ENCODE measurements around the gene VAMP4.

VAMP4 gene, protein sequence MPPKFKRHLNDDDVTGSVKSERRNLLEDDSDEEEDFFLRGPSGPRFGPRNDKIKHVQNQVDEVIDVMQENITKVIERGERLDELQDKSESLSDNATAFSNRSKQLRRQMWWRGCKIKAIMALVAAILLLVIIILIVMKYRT

DNA sequence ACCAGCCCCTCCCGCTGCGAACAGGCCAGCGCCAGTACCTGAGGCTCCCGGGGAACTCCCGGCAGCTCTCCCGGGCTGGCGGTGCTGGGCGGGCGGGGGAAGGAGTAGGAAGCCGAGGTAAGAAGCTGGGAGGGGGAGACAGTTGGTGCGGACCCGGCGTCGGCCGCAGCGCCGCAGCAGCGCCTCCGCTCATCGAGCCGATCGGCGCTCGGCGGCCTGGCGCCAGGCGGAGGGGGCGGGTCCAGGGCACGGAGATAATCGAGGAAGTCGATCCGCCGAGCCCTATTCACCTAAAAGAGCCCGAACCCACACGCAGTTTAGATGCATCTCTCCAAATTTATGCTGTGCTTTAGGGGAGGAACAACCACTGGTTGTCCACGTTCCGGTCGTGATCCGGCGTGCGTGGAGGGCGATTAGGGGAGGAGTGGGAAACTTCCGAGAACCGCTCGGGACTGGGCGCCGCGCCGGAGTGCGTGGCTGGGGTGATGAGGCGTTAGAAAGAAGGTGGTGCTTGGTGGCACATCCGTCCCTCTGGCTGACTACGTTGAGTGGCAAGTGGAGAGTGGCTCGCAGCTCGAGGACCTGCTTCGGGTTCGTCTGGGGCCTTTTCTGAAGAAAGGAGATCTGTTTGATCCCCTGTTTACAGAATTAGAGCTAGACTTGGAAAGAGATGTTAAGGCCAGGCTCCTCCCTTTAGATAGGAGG, at the start of gene VAMP4:
VAMP4 (minus strand) TSS at position 194 of the 705 bp plus-strand sequence. CDS start 3,651 bp downstream, outside the sequence.
- Histone ChIP-seq H3K9ac (ENCODE audit: low read length) (peak within 1 kb of the TSS; percentile 81), H3K9me3 (ENCODE audit: control insufficient read depth, low read depth, low read length) (no peaks in the 10 kb centered on the region), H3K27me3 (ENCODE audit: control insufficient read depth, insufficient read depth, low read length) (no peaks in the 10 kb centered on the region), H3K4me1 (ENCODE audit: control insufficient read depth, low read depth, low read length) (peaks cover 15% of the 10 kb centered on the region), H3K4me3 (ENCODE audit: low read length) (peak within 1 kb of the TSS; percentile 83), H3K36me3 (ENCODE audit: control insufficient read depth, low read depth, low read length) (no peaks in the 10 kb centered on the region), H3K27ac (ENCODE audit: low read length) (peak within 1 kb of the TSS; percentile 14)

DNA sequence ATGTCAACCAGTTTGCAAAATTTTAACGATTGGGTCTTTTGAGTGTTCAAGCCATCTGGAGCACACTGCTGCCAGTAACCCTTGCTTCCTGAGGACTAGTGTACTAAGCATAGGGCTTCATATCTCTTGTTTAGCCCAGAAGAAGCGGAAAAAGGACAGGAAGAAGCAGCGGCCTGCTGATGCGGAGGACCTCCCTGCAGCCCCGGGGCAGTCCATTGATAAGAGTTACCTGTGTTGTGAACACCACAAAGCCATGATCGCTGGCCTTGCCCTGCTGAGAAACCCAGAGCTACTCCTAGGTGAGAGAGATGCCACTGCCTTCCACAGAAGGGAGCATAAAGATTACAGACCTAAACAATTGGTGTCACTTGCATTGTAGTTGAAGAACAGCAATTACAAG, 48.5 kb upstream of the VAMP4 start:
- no peaks in the 10 kb centered on the region for H3K9me3 ChIP-seq (ENCODE audit: control insufficient read depth, low read depth, low read length)
- no peaks in the 10 kb centered on the region for H3K4me1 ChIP-seq (ENCODE audit: control insufficient read depth, low read depth, low read length)
- H3K9ac ChIP-seq (ENCODE audit: low read length), result no peak overlapping the region
- H3K4me3 ChIP-seq (ENCODE audit: low read length), result no peak overlapping the region
- no peak overlapping the region for H3K27ac ChIP-seq (ENCODE audit: low read length)
- no peaks in the 10 kb centered on the region for H3K27me3 ChIP-seq (ENCODE audit: control insufficient read depth, insufficient read depth, low read length)
- peaks cover 97% of the 10 kb centered on the region for H3K36me3 ChIP-seq (ENCODE audit: control insufficient read depth, low read depth, low read length)

DNA sequence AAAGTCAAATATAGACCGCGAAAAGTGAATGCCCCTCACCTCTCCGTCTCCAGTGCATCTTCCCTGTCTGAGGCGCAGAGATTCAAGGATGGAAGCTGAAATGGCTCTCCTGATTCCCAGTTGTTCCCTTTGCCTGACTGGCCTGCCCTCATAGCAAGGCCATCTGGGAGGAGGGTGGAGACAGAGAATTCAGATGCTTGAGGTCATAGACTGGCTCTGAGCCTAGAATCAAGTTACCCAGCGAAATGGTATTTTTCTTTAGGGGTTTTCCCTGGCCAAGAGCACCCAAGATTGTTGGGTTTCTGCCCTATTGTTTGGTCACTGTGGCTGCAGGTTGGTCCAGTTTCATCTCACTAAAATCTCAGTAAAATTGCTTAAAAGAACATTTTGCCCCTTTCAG, 46.8 kb upstream of the VAMP4 start:
- Histone ChIP-seq H3K9me3 (ENCODE audit: control insufficient read depth, low read depth, low read length) (no peaks in the 10 kb centered on the region), H3K36me3 (ENCODE audit: control insufficient read depth, low read depth, low read length) (peaks cover 96% of the 10 kb centered on the region), H3K4me3 (ENCODE audit: low read length) (no peak overlapping the region), H3K27me3 (ENCODE audit: control insufficient read depth, insufficient read depth, low read length) (no peaks in the 10 kb centered on the region), H3K4me1 (ENCODE audit: control insufficient read depth, low read depth, low read length) (no peaks in the 10 kb centered on the region), H3K9ac (ENCODE audit: low read length) (no peak overlapping the region), H3K27ac (ENCODE audit: low read length) (no peak overlapping the region)

DNA sequence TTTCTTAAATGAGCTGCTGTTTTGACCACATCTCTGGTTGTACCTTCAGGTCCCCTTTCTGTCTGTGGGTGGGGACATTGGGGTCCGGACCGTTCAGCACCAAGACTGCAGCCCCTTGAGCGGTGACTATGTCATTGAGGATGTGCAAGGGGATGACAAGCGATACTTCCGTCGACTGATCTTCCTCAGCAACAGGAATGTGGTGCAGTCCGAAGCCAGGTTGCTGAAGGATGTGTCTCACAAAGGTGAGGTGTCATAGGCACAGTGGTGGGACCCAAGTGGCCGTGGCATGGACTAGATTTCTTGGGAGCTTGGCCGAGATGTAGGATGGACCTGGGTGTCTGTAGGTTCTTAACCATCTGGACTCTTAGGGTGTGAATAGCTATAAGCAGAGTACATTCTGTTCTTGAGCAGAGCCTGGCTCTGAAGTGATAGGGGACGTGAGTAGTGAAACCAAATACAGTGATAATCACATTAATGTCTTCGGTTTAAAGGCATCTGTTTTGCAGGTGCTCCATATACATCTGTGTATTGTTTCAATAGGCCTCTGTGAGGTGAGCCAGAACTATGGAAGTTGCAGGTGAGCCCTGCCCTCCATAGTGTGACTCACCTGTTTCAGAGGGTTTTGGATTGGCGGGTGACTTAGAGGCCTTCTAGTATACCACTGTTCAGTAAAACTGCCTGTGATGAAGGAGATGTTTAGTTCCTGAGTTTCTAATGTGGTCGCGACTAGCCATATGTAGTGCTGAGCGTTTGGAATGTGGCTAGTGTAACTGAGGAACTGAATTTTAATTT, 46.0 kb upstream of the VAMP4 start:
- no peaks in the 10 kb centered on the region for H3K4me1 ChIP-seq (ENCODE audit: control insufficient read depth, low read depth, low read length)
- H3K9me3 ChIP-seq (ENCODE audit: control insufficient read depth, low read depth, low read length), result no peaks in the 10 kb centered on the region
- H3K36me3 ChIP-seq (ENCODE audit: control insufficient read depth, low read depth, low read length), result peaks cover 94% of the 10 kb centered on the region
- no peak overlapping the region for H3K27ac ChIP-seq (ENCODE audit: low read length)
- no peak overlapping the region for H3K9ac ChIP-seq (ENCODE audit: low read length)
- H3K27me3 ChIP-seq (ENCODE audit: control insufficient read depth, insufficient read depth, low read length), result no peaks in the 10 kb centered on the region
- no peak overlapping the region for H3K4me3 ChIP-seq (ENCODE audit: low read length)

DNA sequence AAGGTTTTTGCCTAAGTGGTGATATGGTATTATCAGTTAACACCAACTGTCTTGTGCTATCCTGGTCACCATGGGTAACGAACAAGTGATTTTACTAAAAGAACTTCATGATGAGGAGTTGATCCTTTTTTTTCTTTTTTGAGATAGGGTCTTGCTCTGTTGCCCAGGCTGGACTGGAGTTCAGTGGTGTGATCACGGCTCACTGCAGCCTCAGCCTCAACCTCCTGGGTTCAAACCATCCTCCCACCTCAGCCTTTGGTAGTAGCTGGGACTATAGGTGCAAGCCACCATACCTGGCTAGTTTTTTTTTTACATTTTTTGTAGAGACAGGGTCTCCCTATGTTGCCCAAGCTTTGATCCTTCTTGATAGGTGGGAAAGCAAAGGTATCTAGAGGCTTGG, 44.7 kb upstream of the VAMP4 start:
- no peak overlapping the region for H3K27ac ChIP-seq (ENCODE audit: low read length)
- H3K36me3 ChIP-seq (ENCODE audit: control insufficient read depth, low read depth, low read length), result peaks cover 80% of the 10 kb centered on the region
- H3K4me1 ChIP-seq (ENCODE audit: control insufficient read depth, low read depth, low read length), result peaks cover 3% of the 10 kb centered on the region
- no peak overlapping the region for H3K9ac ChIP-seq (ENCODE audit: low read length)
- no peak overlapping the region for H3K4me3 ChIP-seq (ENCODE audit: low read length)
- no peaks in the 10 kb centered on the region for H3K27me3 ChIP-seq (ENCODE audit: control insufficient read depth, insufficient read depth, low read length)
- no peaks in the 10 kb centered on the region for H3K9me3 ChIP-seq (ENCODE audit: control insufficient read depth, low read depth, low read length)

DNA sequence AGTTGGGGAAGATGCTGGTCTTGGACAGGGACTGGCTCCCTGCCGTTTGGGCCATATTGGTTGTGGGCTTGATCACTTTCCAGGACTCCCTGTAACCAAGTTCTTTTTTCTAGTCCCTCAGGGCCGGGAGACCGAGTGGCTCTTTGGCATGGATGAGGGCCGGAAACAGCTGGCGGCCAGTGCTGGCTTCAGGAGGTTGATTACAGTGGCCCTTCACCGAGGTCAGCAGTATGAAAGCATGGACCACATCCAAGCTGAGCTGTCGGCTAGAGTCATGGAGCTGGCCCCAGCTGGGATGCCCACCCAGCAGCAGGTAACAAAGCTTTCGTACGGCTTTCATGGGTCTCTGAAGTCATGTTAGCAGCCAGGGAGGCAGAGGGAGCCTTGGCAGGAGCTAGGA, 43.9 kb upstream of the VAMP4 start:
- peaks cover 73% of the 10 kb centered on the region for H3K36me3 ChIP-seq (ENCODE audit: control insufficient read depth, low read depth, low read length)
- H3K9me3 ChIP-seq (ENCODE audit: control insufficient read depth, low read depth, low read length), result no peaks in the 10 kb centered on the region
- no peak overlapping the region for H3K4me3 ChIP-seq (ENCODE audit: low read length)
- H3K27ac ChIP-seq (ENCODE audit: low read length), result no peak overlapping the region
- peaks cover 3% of the 10 kb centered on the region for H3K4me1 ChIP-seq (ENCODE audit: control insufficient read depth, low read depth, low read length)
- no peaks in the 10 kb centered on the region for H3K27me3 ChIP-seq (ENCODE audit: control insufficient read depth, insufficient read depth, low read length)
- H3K9ac ChIP-seq (ENCODE audit: low read length), result no peak overlapping the region

DNA sequence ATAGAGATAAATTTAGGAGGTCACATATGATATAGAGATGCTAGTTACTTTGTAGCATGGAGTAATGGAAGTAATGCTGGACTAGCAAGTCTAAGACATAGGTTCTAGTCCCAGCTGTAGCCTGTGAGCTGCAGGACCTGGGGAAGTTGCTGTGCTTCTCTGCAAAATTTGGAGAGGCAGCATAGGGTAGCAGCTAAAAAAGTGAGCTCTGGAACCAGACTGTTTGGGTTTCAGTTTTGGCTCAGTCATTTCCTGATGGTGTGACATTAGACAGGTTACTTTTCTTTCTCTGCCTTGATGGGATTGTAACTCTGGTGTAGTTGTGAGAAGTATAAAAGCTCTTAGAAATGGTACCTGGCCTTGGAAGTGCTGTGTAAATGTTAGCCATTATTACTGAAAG, 42.9 kb upstream of the VAMP4 start:
- Histone ChIP-seq H3K27me3 (ENCODE audit: control insufficient read depth, insufficient read depth, low read length) (no peaks in the 10 kb centered on the region), H3K4me1 (ENCODE audit: control insufficient read depth, low read depth, low read length) (peaks cover 3% of the 10 kb centered on the region), H3K9ac (ENCODE audit: low read length) (no peak overlapping the region), H3K9me3 (ENCODE audit: control insufficient read depth, low read depth, low read length) (no peaks in the 10 kb centered on the region), H3K4me3 (ENCODE audit: low read length) (no peak overlapping the region), H3K36me3 (ENCODE audit: control insufficient read depth, low read depth, low read length) (peaks cover 63% of the 10 kb centered on the region), H3K27ac (ENCODE audit: low read length) (no peak overlapping the region)

DNA sequence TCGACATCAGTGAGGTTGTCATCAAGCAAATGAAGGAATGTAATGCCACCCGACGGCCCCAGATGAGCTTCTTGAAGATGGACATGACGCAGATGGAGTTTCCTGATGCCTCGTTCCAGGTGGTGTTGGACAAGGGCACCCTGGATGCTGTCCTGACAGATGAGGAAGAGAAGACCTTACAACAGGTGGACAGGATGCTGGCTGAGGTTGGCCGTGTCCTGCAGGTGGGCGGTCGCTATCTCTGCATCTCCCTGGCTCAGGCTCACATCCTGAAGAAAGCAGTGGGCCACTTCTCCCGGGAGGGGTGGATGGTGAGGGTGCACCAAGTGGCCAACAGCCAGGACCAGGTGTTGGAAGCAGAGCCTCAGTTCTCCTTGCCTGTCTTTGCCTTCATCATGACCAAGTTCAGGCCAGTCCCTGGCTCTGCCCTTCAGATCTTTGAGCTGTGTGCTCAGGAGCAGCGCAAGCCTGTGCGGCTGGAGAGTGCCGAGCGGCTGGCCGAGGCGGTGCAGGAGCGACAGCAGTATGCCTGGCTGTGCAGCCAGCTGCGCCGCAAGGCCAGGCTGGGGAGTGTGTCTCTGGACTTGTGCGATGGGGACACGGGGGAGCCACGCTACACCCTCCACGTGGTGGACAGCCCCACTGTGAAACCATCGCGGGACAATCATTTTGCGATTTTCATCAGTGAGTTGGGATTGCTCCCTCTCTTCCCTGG, 42.1 kb upstream of the VAMP4 start:
- no peak overlapping the region for H3K27ac ChIP-seq (ENCODE audit: low read length)

DNA sequence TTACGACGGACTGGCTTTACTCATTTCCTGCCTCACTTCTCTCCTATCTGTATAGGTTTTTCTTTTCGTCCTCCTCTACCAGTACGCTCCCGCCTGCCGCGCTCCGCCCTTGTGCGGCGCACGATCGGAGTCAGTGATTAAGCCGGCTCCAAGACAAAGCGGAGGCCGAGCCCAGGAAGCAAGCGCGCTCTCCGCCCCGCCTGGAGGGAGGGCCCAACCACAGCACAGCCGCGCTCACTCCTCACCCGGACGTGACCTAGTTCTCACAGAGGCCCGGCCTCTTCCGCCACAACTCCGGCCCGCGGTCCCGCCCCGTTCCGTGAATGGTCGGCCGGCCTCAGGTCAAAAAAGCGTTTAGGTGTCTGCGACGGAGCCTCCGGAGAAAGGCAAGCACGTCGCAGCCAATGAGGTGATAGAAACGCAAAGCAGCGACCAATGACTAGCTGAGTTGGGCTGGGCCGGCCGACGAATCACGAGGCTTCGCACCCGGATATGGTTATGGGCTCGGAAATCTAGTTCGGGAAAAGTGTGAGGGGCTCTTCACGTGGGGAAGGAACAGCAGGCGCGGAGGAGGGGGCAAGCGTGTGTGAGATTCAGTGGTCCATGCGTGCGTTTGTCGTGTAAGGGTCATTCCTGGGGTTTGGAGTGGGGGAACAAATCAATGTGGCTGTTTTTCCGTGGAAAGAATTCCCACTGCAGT, 39.5 kb upstream of the VAMP4 start, which contains the start of gene METTL13:
METTL13 (plus strand) TSS at position 485 of the 700 bp plus-strand sequence. CDS start 308 bp downstream, outside the sequence.
- Histone ChIP-seq H3K4me3 (ENCODE audit: low read length) (peak within 1 kb of the TSS; percentile 81), H3K36me3 (ENCODE audit: control insufficient read depth, low read depth, low read length) (peaks cover 30% of the 10 kb centered on the region), H3K9me3 (ENCODE audit: control insufficient read depth, low read depth, low read length) (no peaks in the 10 kb centered on the region), H3K27me3 (ENCODE audit: control insufficient read depth, insufficient read depth, low read length) (no peaks in the 10 kb centered on the region), H3K27ac (ENCODE audit: low read length) (peak within 1 kb of the TSS; percentile 7), H3K9ac (ENCODE audit: low read length) (peak within 1 kb of the TSS; percentile 82), H3K4me1 (ENCODE audit: control insufficient read depth, low read depth, low read length) (peaks cover 3% of the 10 kb centered on the region)

More for the DNA sequence above, 42.1 kb upstream of the VAMP4 start:
- H3K36me3 ChIP-seq (ENCODE audit: control insufficient read depth, low read depth, low read length), result peaks cover 56% of the 10 kb centered on the region
- no peak overlapping the region for H3K4me3 ChIP-seq (ENCODE audit: low read length)
- no peaks in the 10 kb centered on the region for H3K9me3 ChIP-seq (ENCODE audit: control insufficient read depth, low read depth, low read length)
- peaks cover 3% of the 10 kb centered on the region for H3K4me1 ChIP-seq (ENCODE audit: control insufficient read depth, low read depth, low read length)
- no peak overlapping the region for H3K9ac ChIP-seq (ENCODE audit: low read length)
- no peaks in the 10 kb centered on the region for H3K27me3 ChIP-seq (ENCODE audit: control insufficient read depth, insufficient read depth, low read length)

DNA sequence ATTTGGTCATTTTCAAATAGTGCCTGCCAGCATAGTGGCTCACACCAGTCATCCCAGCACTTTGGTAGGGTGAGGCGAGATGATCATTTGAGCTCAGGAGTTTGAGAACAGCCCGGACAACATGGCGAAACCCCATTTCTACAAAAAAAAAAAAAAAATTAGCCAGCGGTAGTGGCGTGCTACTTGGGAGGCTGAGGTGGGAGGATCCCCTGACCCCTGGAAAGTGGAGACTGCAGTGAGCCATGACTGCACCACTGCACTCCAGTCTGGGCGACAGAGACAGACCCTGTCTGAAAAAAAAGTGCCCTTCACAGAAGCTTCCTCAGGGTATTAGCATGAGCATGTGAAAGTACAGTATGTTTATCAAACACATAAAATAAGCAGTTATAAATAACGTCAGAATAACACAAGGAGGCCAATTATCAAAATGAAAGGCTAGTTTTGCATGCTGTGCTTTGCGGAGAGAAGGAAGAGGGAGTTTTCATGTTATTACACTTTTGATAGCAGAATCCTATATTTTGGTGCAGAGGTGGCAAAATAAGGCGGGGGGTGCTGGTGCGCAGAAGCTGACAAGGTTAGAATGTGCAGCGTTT, 38.8 kb upstream of the VAMP4 start:
- Histone ChIP-seq H3K9me3 (ENCODE audit: control insufficient read depth, low read depth, low read length) (no peaks in the 10 kb centered on the region), H3K27me3 (ENCODE audit: control insufficient read depth, insufficient read depth, low read length) (no peaks in the 10 kb centered on the region), H3K9ac (ENCODE audit: low read length) (peak overlapping the region; percentile 59), H3K36me3 (ENCODE audit: control insufficient read depth, low read depth, low read length) (peaks cover 24% of the 10 kb centered on the region), H3K27ac (ENCODE audit: low read length) (peak overlapping the region; percentile 7), H3K4me1 (ENCODE audit: control insufficient read depth, low read depth, low read length) (peaks cover 3% of the 10 kb centered on the region), H3K4me3 (ENCODE audit: low read length) (peak overlapping the region; percentile 61)
